Transverse colon (tissue), 4 donors: ENCODE data around the gene RNF145. TPM values are rescaled to one million over a fixed set of nuclear protein-coding genes. Genes with fewer than 3 reads are reported as not detected.

Experiments
- DNase-seq: peaks from one replicate; pipeline ENCODE4 v3.0.0-alpha.2; 2019
- H3K27ac ChIP-seq, 4 donors: fragments of 200-600 bp; sonication (generic); 2 replicates each; pipeline ENCODE4 v1.5.1; 2016 to 2018; ENCODE audit warnings: inconsistent platforms in 4 of 4
- H3K27me3 ChIP-seq: fragments of 200-600 bp; sonication (generic); 2 replicates; pipeline ENCODE4 v1.5.1; 2017; ENCODE audit warnings: inconsistent platforms
- H3K36me3 ChIP-seq, 4 donors: fragments of 200-600 bp; sonication (generic); 2 replicates each; pipeline ENCODE4 v1.5.1; 2017 to 2019; ENCODE audit warnings: inconsistent platforms in 4 of 4
- H3K4me1 ChIP-seq, 4 donors: fragments of 200-600 bp; sonication (generic); 2 replicates each; pipeline ENCODE4 v1.5.1; 2017 to 2020; ENCODE audit warnings: inconsistent platforms in 4 of 4
- H3K4me3 ChIP-seq, 4 donors: fragments of 200-600 bp; sonication (generic); 1 replicate in 1 of 4; 2 replicates in 3 of 4; pipeline versions ENCODE4 v1.5.1 to v1.6.1; 2017 to 2019; ENCODE audit warnings: inconsistent platforms in 4 of 4
- H3K9me3 ChIP-seq, 2 donors: fragments of 200-600 bp; sonication (generic); 2 replicates each; pipeline ENCODE4 v1.5.1; 2017 to 2019; ENCODE audit warnings: inconsistent platforms in 2 of 2
- EP300 ChIP-seq: sonication (generic); formaldehyde crosslinking; IDR thresholded peaks from one replicate; pipeline ENCODE4 v1.6.1; 2017; ENCODE audit warnings: antibody characterized with exemption, low read depth
- POLR2A ChIP-seq: fragments of 450-650 bp; IDR thresholded peaks from one replicate; pipeline ENCODE4 v1.6.1; 2016; ENCODE audit warnings: antibody characterized with exemption, mild to moderate bottlenecking, moderate library complexity
- POLR2AphosphoS5 ChIP-seq, 3 donors: sonication (generic); formaldehyde crosslinking; IDR thresholded peaks; one replicate each; pipeline ENCODE4 v1.6.1; 2016; ENCODE audit warnings: antibody characterized with exemption in 3 of 3
- WGBS, 2 donors: methylation state at CpG; one replicate each; pipeline ENCODE4 v1.1.5; 2018; ENCODE audit warnings: low coverage in 1 of 2; 5-methylcytosine and 5-hydroxymethylcytosine counted together
- in situ Hi-C, 4 donors: fragments of 200-750 bp; cut with MboI; loops; one replicate each; pipeline versions ENCODE4 v1.15.0 to v1.15.1; 2017; ENCODE audit warnings: low sequenced_read_pairs in 3 of 4, low pct_ligation_motif_present in 1 of 4, low pct_unique_long_range_greater_than_20kb in 1 of 4
- intact Hi-C: fragments of 100-400 bp; cut with DNase I; formaldehyde crosslinking; loops from one replicate; pipeline ENCODE4 v1.15.1; 2023; ENCODE audit warnings: low total_unique reads
- total RNA-seq, 4 donors: library from RNA; depleted of rRNA; stranded (reverse); fragments of >200 nt; gene quantifications; one replicate each; pipeline ENCODE4 v1.1.0, GENCODE V29; 2016
- TF ChIP-seq, protein P1 (sequence below), 5 experiments: fragments of 200-600 bp in 3 of 5; fragments of 450-650 bp in 2 of 5; sonication (generic) in 3 of 5; IDR thresholded peaks; 1 replicate in 2 of 5; 2 replicates in 3 of 5; pipeline ENCODE4 v1.5.1; 2016 to 2017; ENCODE audit warnings: antibody characterized with exemption in 5 of 5, inconsistent platforms in 3 of 5, mild to moderate bottlenecking in 2 of 5, moderate library complexity in 1 of 5

RNF145 gene, protein sequence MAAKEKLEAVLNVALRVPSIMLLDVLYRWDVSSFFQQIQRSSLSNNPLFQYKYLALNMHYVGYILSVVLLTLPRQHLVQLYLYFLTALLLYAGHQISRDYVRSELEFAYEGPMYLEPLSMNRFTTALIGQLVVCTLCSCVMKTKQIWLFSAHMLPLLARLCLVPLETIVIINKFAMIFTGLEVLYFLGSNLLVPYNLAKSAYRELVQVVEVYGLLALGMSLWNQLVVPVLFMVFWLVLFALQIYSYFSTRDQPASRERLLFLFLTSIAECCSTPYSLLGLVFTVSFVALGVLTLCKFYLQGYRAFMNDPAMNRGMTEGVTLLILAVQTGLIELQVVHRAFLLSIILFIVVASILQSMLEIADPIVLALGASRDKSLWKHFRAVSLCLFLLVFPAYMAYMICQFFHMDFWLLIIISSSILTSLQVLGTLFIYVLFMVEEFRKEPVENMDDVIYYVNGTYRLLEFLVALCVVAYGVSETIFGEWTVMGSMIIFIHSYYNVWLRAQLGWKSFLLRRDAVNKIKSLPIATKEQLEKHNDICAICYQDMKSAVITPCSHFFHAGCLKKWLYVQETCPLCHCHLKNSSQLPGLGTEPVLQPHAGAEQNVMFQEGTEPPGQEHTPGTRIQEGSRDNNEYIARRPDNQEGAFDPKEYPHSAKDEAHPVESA
- 10 to 100 TPM; 11.5 to 59.4 (median 29.2) TPM for total RNA-seq

DNA sequence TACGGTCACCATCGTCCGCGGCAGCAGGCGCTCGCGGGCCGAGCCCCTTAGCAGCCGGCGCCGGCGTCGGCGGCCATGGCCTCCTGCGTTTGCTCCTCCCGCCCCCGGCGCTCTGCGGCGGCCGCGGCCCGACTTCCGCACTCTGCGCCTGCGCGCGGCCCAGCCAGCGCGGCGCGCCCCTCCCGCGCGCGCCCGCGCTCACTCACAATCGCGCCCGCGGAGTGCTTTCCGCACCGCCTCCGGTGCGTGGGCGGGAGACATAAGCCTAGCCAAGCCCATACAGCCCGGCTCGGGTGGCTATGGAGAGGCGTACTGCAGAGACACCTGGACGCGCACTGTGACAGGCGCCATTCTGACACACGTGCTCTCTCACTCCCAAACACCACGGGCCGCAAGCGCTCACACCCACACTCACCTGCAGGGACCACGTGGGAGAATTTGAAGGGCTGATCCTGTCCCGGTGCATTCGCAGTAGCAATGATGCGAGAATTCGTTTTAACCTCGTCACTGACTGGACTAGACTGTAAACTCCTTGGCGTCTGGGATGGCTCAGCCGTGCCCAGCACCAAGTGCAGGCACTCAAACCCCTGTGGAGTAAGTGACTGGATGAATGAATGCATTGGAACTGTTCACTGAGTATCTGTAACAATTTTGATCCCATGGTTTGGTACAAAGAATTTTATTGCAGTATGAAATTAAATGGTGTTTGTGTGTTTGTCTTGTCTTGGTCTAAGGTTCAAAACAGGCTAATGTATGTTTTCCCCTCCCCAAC, at the start of gene RNF145:
TSS of gene RNF145 (minus strand) at position 116 of the 772 bp plus-strand sequence. CDS start 5,936 bp downstream, outside the sequence.
- in situ Hi-C loops, result no loop called here
- WGBS, 2 donors, result 3% methylated on average over 19 of the region's 65 CpGs; no CpG with 5 or more reads in 1 of the 2 donors
- Histone ChIP-seq H3K4me1 (peaks cover 17 to 56% (median 43%) of the 10 kb centered on the region in 4 donors), H3K36me3 (no peaks in the 10 kb centered on the region), H3K4me3 (peak within 1 kb of the TSS; percentile 89 to 99 (median 98)), H3K9me3 (no peaks in the 10 kb centered on the region), H3K27me3 (no peaks in the 10 kb centered on the region), H3K27ac (peak within 1 kb of the TSS; percentile 96 to 99 (median 98))
- peak; percentile 89 for DNase-seq
- intact Hi-C loops, result loop anchor here (5.0 kb wide), 1 partner anchor 53 kb away; the partner anchor contains the start of gene UBLCP1
- TF ChIP-seq, protein P1, sequence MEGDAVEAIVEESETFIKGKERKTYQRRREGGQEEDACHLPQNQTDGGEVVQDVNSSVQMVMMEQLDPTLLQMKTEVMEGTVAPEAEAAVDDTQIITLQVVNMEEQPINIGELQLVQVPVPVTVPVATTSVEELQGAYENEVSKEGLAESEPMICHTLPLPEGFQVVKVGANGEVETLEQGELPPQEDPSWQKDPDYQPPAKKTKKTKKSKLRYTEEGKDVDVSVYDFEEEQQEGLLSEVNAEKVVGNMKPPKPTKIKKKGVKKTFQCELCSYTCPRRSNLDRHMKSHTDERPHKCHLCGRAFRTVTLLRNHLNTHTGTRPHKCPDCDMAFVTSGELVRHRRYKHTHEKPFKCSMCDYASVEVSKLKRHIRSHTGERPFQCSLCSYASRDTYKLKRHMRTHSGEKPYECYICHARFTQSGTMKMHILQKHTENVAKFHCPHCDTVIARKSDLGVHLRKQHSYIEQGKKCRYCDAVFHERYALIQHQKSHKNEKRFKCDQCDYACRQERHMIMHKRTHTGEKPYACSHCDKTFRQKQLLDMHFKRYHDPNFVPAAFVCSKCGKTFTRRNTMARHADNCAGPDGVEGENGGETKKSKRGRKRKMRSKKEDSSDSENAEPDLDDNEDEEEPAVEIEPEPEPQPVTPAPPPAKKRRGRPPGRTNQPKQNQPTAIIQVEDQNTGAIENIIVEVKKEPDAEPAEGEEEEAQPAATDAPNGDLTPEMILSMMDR (IDR thresholded peaks at IDR 0.05), result no peak
- TF ChIP-seq POLR2AphosphoS5 (IDR thresholded peaks at IDR 0.05) (peak; percentile 36 to 77 (median 60)), POLR2A (peak; percentile 54)

DNA sequence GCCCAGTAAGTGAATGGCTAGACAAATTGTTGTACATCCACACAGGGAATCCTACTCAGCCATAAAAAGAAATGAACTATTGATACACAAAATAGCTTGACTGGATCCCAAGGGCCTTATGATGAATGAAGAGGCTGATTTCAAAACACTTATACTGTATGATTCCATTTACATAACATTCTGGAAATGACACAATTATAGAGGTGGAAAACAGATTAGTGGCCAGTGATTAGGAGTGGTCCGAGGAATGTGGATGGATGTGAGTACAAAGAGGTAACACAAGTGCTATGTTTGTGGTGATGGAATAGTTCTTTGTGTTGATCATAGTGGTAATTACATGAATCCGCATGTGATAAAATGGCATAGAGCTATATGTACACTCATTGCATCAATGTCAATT, 49.0 kb upstream of the RNF145 start:
- WGBS, 2 donors, result 88 to 89% methylated on average over 2 of the region's 2 CpGs
- DNase-seq, result no peak
- Histone ChIP-seq H3K27me3 (peaks cover 15% of the 10 kb centered on the region), H3K27ac (no peak overlapping the region), H3K9me3 (no peaks in the 10 kb centered on the region), H3K4me1 (peaks cover 0 to 8% (median 4%) of the 10 kb centered on the region in 4 donors), H3K36me3 (no peaks in the 10 kb centered on the region), H3K4me3 (no peak overlapping the region)
- TF ChIP-seq POLR2AphosphoS5 (IDR thresholded peaks at IDR 0.05) (no peak), EP300 (no peak), POLR2A (no peak)
- TF ChIP-seq, protein P1 (IDR thresholded peaks at IDR 0.05), result no peak
- in situ Hi-C loops, result loop anchor here in 1 of 4 donors (25.0 kb wide), 1 partner anchor 96 kb away; no protein-coding TSS in a partner anchor
- intact Hi-C loops, result no loop called here

DNA sequence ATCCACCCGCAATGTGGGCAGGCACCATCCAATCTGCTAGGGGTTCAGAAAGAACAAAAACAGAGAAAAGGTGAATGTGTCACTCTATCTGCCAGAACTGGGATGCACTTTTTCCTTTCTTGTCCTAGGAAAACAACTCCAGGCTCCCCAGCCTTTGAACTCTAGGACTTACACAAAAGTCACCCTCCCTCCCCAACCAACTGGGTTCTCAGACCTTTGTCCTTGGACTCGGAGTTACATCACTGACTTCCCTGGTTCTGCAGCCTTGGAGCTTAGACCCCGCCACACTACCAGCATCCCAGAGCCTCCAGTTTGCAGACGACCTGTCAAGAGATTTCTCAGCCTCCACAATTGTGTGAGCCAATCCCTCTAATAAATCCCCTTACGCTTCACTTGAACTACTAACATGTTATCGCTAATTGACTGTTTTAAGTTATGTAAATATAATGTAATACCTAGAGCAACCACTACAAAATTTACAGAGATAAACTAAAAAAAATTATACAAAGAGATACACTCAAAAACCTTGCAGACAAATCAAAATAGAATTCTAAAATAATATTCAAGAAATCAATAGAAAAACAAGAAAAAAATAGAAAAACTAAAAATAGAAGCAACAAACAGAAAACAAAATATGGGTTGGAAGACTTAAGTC, 48.4 kb upstream of the RNF145 start:
- no peak for TF ChIP-seq EP300
- no peak for TF ChIP-seq POLR2A
- TF ChIP-seq, protein P1 (IDR thresholded peaks at IDR 0.05), result peak in 2 of 5 experiments; percentile 8 to 27
- no peaks in the 10 kb centered on the region for H3K36me3 ChIP-seq
- in situ Hi-C loops, result loop anchor here in 1 of 4 donors (25.0 kb wide), 1 partner anchor 95 kb away; no protein-coding TSS in a partner anchor
- H3K9me3 ChIP-seq, result no peaks in the 10 kb centered on the region
- H3K4me3 ChIP-seq, result no peak overlapping the region
- peaks cover 15% of the 10 kb centered on the region for H3K27me3 ChIP-seq
- intact Hi-C loops, result no loop called here
- no peak overlapping the region for H3K27ac ChIP-seq
- DNase-seq, result no peak
- peaks cover 0 to 8% (median 4%) of the 10 kb centered on the region in 4 donors for H3K4me1 ChIP-seq
- WGBS, 2 donors, result 80 to 86% methylated on average over 4 to 6 of the region's 6 CpGs
